Non-pigmented ciliary epithelial cell (primary cell): ENCODE results near the gene STPG3.
"Not testable (repeated sequence)": the region's sequence is repeated elsewhere in the genome, so short reads cannot be mapped to it uniquely, and the experiment has no call there.

Experiments
- DNase-seq: peaks from one replicate; pipeline ENCODE4 v3.0.0-alpha.2; 2010; ENCODE audit warnings: low read depth

Gene STPG3

GRCh38 chr9:137245450-137246421 is 5.3 kb upstream of the STPG3 start:
- no peak for DNase-seq

- no peak for DNase-seq
These were observed 3.8 kb upstream of the STPG3 start for GRCh38 chr9:137247135-137247915.

GRCh38 chr9:137247916-137248175 is 3.2 kb upstream of the STPG3 start:
- DNase-seq = no peak

GRCh38 chr9:137250329-137251193 is 525 bp upstream of the STPG3 start:
- DNase-seq = no peak

GRCh38 chr9:137251490-137252268 is 593 bp downstream of the STPG3 start:
- DNase-seq = no peak

GRCh38 chr9:137252555-137253506 is 1.7 kb downstream of the STPG3 start:
- no peak for DNase-seq

GRCh38 chr9:137253717-137254623 is 2.9 kb downstream of the STPG3 start:
- no peak for DNase-seq

- DNase-seq = no peak
These were observed 3.8 kb downstream of the STPG3 start, which contains the start of gene NELFB for GRCh38 chr9:137254624-137255447. Gene NELFB, plus strand, starts transcription at chr9:137255327.

GRCh38 chr9:137255448-137256114 is 4.5 kb downstream of the STPG3 start:
- DNase-seq = no peak

- no peak for DNase-seq
These were observed 5.3 kb downstream of the STPG3 start for GRCh38 chr9:137256362-137256761.

- DNase-seq = no peak
These were observed 5.8 kb downstream of the STPG3 start for GRCh38 chr9:137256856-137257255.

GRCh38 chr9:137262173-137262908 is 11.3 kb downstream of the STPG3 start:
- not testable (repeated sequence) for DNase-seq

GRCh38 chr9:137262909-137263285 is 11.8 kb downstream of the STPG3 start:
- DNase-seq = no peak

GRCh38 chr9:137263506-137263905 is 12.4 kb downstream of the STPG3 start:
- DNase-seq = no peak

GRCh38 chr9:137264067-137264466 is 13.0 kb downstream of the STPG3 start:
- no peak for DNase-seq

- no peak for DNase-seq
These were observed 14.5 kb downstream of the STPG3 start for GRCh38 chr9:137265496-137266161.

- no peak for DNase-seq
These were observed 15.1 kb downstream of the STPG3 start for GRCh38 chr9:137266162-137266527.
